Endothelial cell of umbilical vein (primary cell): ENCODE data around the gene CASP5. TPM values are rescaled to one million over a fixed set of nuclear protein-coding genes. Genes with fewer than 3 reads are reported as not detected.

Experiments used
- BruUV-seq: library from RNA; stranded (reverse); fragments of 400-500 nt; replicated peaks from 2 replicates; lab custom pipeline; 2021; lab: Mats Ljungman, UMichigan
- CTCF ChIA-PET: fragments of 300-600, 350-600 bp; sonication (Branson Sonifier 250); formaldehyde crosslinking; loops from one replicate; lab custom pipeline; 2021; ENCODE audit warnings: antibody characterized with exemption, inconsistent platforms; lab: Charles Lee
- POLR2A ChIA-PET: fragments of 300-600, 350-600 bp; sonication (Branson Sonifier 250); formaldehyde crosslinking; loops from one replicate; lab custom pipeline; 2021; ENCODE audit warnings: antibody characterized with exemption, inconsistent platforms; lab: Charles Lee
- DNase-seq: peaks from one replicate; pipeline ENCODE4 v3.0.0-alpha.2; 2011; ENCODE audit warnings: low read depth, low spot score
- FAIRE-seq: peaks from 2 replicates; lab custom pipeline; 2011; peaks lifted over from hg19 to GRCh38; lab: Jason Lieb, UNC
- H2AFZ ChIP-seq: 2 replicates; pipeline ENCODE4 v1.6.0; 2012; ENCODE audit warnings: low read depth, low read length, control low read depth, inconsistent platforms
- H3K27ac ChIP-seq: 2 replicates; pipeline ENCODE4 v1.5.1; 2011; ENCODE audit warnings: low read depth, mild to moderate bottlenecking, control low read depth, low read length, moderate library complexity; ENCODE audit not compliant: insufficient read depth
- H3K27me3 ChIP-seq, 2 experiments: 2 replicates each; pipeline versions ENCODE4 v1.6.0 to v1.6.1; 2011; ENCODE audit warnings: low read length in 2 of 2, mixed read lengths in 1 of 2; ENCODE audit not compliant: control insufficient read depth in 2 of 2, insufficient read depth in 2 of 2
- H3K36me3 ChIP-seq, 2 experiments: 2 replicates in 1 of 2; 3 replicates in 1 of 2; pipeline ENCODE4 v1.5.1; 2011; ENCODE audit warnings: low read length in 2 of 2, mild to moderate bottlenecking in 1 of 2, moderate library complexity in 1 of 2; ENCODE audit not compliant: control insufficient read depth in 2 of 2, insufficient read depth in 2 of 2; ENCODE audit errors: extremely low read depth in 1 of 2
- H3K4me1 ChIP-seq: 3 replicates; pipeline ENCODE4 v1.5.1; 2011; ENCODE audit warnings: mild to moderate bottlenecking, low read length; ENCODE audit not compliant: control insufficient read depth, insufficient read depth; ENCODE audit errors: extremely low read depth
- H3K4me2 ChIP-seq: 2 replicates; pipeline ENCODE4 v1.6.1; 2011; ENCODE audit warnings: low read length, control low read depth, mixed read lengths; ENCODE audit not compliant: insufficient read depth
- H3K4me3 ChIP-seq, 3 experiments: fragments of 200-600 bp in 1 of 3; sonication (generic), shearing (Covaris generic) in 1 of 3; replicated peaks in 1 of 3; 2 replicates each; pipeline ENCODE4 v1.5.1; 2011 to 2016; ENCODE audit warnings: control low read depth in 3 of 3, low read length in 3 of 3, mild to moderate bottlenecking in 2 of 3, inconsistent platforms in 1 of 3, low read depth in 1 of 3, moderate library complexity in 1 of 3; ENCODE audit not compliant: insufficient read depth in 1 of 3
- H3K79me2 ChIP-seq: 2 replicates; pipeline ENCODE4 v1.6.0; 2012; ENCODE audit warnings: low read length, inconsistent platforms; ENCODE audit not compliant: control insufficient read depth, insufficient read depth
- H3K9ac ChIP-seq: replicated peaks from 2 replicates; pipeline ENCODE3; 2011; ENCODE audit warnings: low read length, control low read depth; ENCODE audit not compliant: insufficient read depth; ENCODE audit errors: extremely low read depth
- H3K9me1 ChIP-seq: replicated peaks from 3 replicates; pipeline ENCODE4 v1.6.0; 2011; ENCODE audit warnings: mild to moderate bottlenecking, low read length; ENCODE audit not compliant: control insufficient read depth, insufficient read depth; ENCODE audit errors: extremely low read depth
- H3K9me3 ChIP-seq: replicated peaks from 2 replicates; pipeline ENCODE4 v1.5.1; 2012; ENCODE audit warnings: low read length, inconsistent platforms; ENCODE audit not compliant: control insufficient read depth, insufficient read depth
- H4K20me1 ChIP-seq: replicated peaks from 2 replicates; pipeline ENCODE3; 2011; ENCODE audit warnings: mild to moderate bottlenecking, low read length; ENCODE audit not compliant: control insufficient read depth, insufficient read depth; ENCODE audit errors: extremely low read depth
- CTCF ChIP-seq, 2 donors: IDR thresholded peaks; 1 replicate in 1 of 2; 2 replicates in 1 of 2; pipeline ENCODE4 v1.5.1; 2011; ENCODE audit warnings: low read length in 2 of 2, mild to moderate bottlenecking in 2 of 2, moderate library complexity in 2 of 2, control low read depth in 1 of 2, inconsistent platforms in 1 of 2, low read depth in 1 of 2; ENCODE audit not compliant: insufficient read depth in 1 of 2; ENCODE audit errors: extremely low read depth in 1 of 2
- EZH2 ChIP-seq: IDR thresholded peaks from 2 replicates; pipeline ENCODE4 v1.6.1; 2012; ENCODE audit warnings: borderline replicate concordance, low read depth, mild to moderate bottlenecking, moderate library complexity, low read length, inconsistent platforms; ENCODE audit not compliant: severe bottlenecking
- FOS ChIP-seq: IDR thresholded peaks from 2 replicates; pipeline ENCODE4 v1.6.1; 2011; ENCODE audit warnings: mild to moderate bottlenecking, low read length, moderate library complexity, borderline replicate concordance; ENCODE audit not compliant: insufficient read depth
- GATA2 ChIP-seq: IDR thresholded peaks from 2 replicates; pipeline ENCODE4 v1.7.0; 2011; ENCODE audit warnings: low read depth, mild to moderate bottlenecking, moderate library complexity, mixed read lengths, low read length; ENCODE audit not compliant: insufficient read length, insufficient read depth
- JUN ChIP-seq: IDR thresholded peaks from 2 replicates; pipeline ENCODE4 v1.6.1; 2011; ENCODE audit warnings: borderline replicate concordance, low read depth; ENCODE audit not compliant: insufficient read length, insufficient read depth
- MAX ChIP-seq: IDR thresholded peaks from 2 replicates; pipeline ENCODE4 v1.6.1; 2011; ENCODE audit not compliant: insufficient read depth, insufficient read length
- MYC ChIP-seq: IDR thresholded peaks from one replicate; pipeline ENCODE4 v1.6.1; 2011; ENCODE audit warnings: mild to moderate bottlenecking, low read depth, low read length
- POLR2A ChIP-seq: IDR thresholded peaks from 2 replicates; pipeline ENCODE4 v1.6.1; 2012; ENCODE audit warnings: low read depth, mild to moderate bottlenecking, control low read depth, low read length
- POLR2AphosphoS5 ChIP-seq: IDR thresholded peaks from 2 replicates; pipeline ENCODE4 v1.6.1; 2012; ENCODE audit warnings: low read depth, mild to moderate bottlenecking, control low read depth, low read length, moderate library complexity; ENCODE audit not compliant: insufficient read depth
- dilution Hi-C: fragments of 300-500 bp; cut with MboI; formaldehyde crosslinking; loops from one replicate; pipeline ENCODE4 v1.15.0; 2019; ENCODE audit warnings: low sequenced_read_pairs; ENCODE audit not compliant: extremely low pct_ligation_motif_present
- intact Hi-C: fragments of 100-400 bp; cut with micrococcal nuclease; formaldehyde crosslinking; loops from one replicate; pipeline ENCODE4 v1.10.0; 2022
- polyA plus RNA-seq, 4 experiments: library from polyadenylated mRNA; depleted of rRNA in 3 of 4; stranded (reverse) in 3 of 4; unstranded in 1 of 4; fragments of >200 nt; gene quantifications; 2 replicates each; pipeline versions ENCODE4 v1.2.1 to v1.2.3, GENCODE V29; 2011 to 2012; ENCODE audit warnings: missing spikeins in 1 of 4
- total RNA-seq: library from RNA; stranded (reverse); gene quantifications from 2 replicates; pipeline ENCODE4 v1.2.3, GENCODE V29; 2021

Gene CASP5
- total and polyA plus RNA-seq, 2 donors (not counting 3 experiments of a cell fraction or from before 2014, with no cell fraction given) = not detected

- no peak overlapping the region for H3K27ac ChIP-seq
- POLR2A ChIA-PET = no interaction called here
- DNase-seq (no peak), FAIRE-seq (no peak)
- no peaks in the 10 kb centered on the region for H3K36me3 ChIP-seq
- intact Hi-C loops (no loop called here), dilution Hi-C loops (no loop called here)
- H3K9me3 ChIP-seq = no peaks in the 10 kb centered on the region
- H3K27me3 ChIP-seq = no peaks in the 10 kb centered on the region
- H3K9me1 ChIP-seq = no peaks in the 10 kb centered on the region
- no peak overlapping the region for H3K4me3 ChIP-seq
- no peak overlapping the region for H3K9ac ChIP-seq
- H3K4me2 ChIP-seq = no peak overlapping the region
- H4K20me1 ChIP-seq = no peaks in the 10 kb centered on the region
- no peak overlapping the region for H2AFZ ChIP-seq
- TF ChIP-seq MAX (no peak), POLR2A (no peak), JUN (no peak), GATA2 (no peak), POLR2AphosphoS5 (no peak), FOS (no peak), EZH2 (no peak), MYC (no peak), CTCF (IDR thresholded peaks at IDR 0.05; ENCODE audit: extremely low read depth in 1 of 2, insufficient read depth in 1 of 2, low read depth in 1 of 2, low read length in 2 of 2) (no peak)
- BruUV-seq = no TSS peak
- CTCF ChIA-PET = no interaction called here
- H3K79me2 ChIP-seq = no peaks in the 10 kb centered on the region
- no peaks in the 10 kb centered on the region for H3K4me1 ChIP-seq
Observed at GRCh38 chr11:104979839-104980238, 43.1 kb downstream of the CASP5 start.
